Thyroid gland (tissue), 4 donors: ENCODE measurements around the gene BEST2.

Experiments used
- CTCF ChIP-seq, 6 experiments: fragments of 200-600 bp in 3 of 6; fragments of 450-650 bp in 3 of 6; sonication (generic) in 3 of 6; IDR thresholded peaks; one replicate each; pipeline ENCODE4 v1.5.1; 2016 to 2019; ENCODE audit warnings: antibody characterized with exemption in 6 of 6, mild to moderate bottlenecking in 2 of 6, inconsistent platforms in 1 of 6, moderate library complexity in 1 of 6
- POLR2A ChIP-seq, 2 donors: fragments of 450-650 bp; IDR thresholded peaks; one replicate each; pipeline ENCODE4 v1.6.1; 2017; ENCODE audit warnings: antibody characterized with exemption in 2 of 2, mild to moderate bottlenecking in 2 of 2, moderate library complexity in 1 of 2

GRCh38 chr19:12784394-12784870, 32.8 kb downstream of the BEST2 start:
- TF ChIP-seq CTCF (IDR thresholded peaks at IDR 0.05) (no peak), POLR2A (IDR thresholded peaks at IDR 0.05) (no peak)
